HEK293 (cell line): ENCODE data around the gene ZBTB25.
"Not testable (repeated sequence)": the region's sequence is repeated elsewhere in the genome, so short reads cannot be mapped to it uniquely, and the experiment has no call there.

ENCODE experiments used
- CTCF ChIA-PET: fragments of 350-600 bp; formaldehyde crosslinking; extraction: SDS; loops from one replicate; lab custom pipeline; 2021; ENCODE audit warnings: antibody characterized with exemption; lab: Yijun Ruan, JAX
- POLR2A ChIA-PET: fragments of 300-600 bp; formaldehyde crosslinking; extraction: SDS; loops from one replicate; lab custom pipeline; 2020; ENCODE audit warnings: antibody characterized with exemption, inconsistent platforms; lab: Yijun Ruan, JAX
- H3K27ac ChIP-seq: fragments of 200-500 bp; sonication (Bioruptor generic); 2 replicates; pipeline ENCODE4 v1.5.1; 2014; ENCODE audit warnings: low read depth, low read length, control low read depth, inconsistent platforms; ENCODE audit errors: extremely low read depth
- H3K36me3 ChIP-seq, 2 experiments: fragments of 200-500 bp in 1 of 2; sonication (Bioruptor generic) in 1 of 2; 1 replicate in 1 of 2; 2 replicates in 1 of 2; pipeline ENCODE4 v1.5.1; 2014 to 2017; ENCODE audit warnings: inconsistent platforms in 2 of 2, low read length in 2 of 2; ENCODE audit not compliant: control insufficient read depth in 2 of 2, insufficient read depth in 1 of 2
- H3K4me1 ChIP-seq: fragments of 200-500 bp; sonication (Bioruptor generic); 2 replicates; pipeline ENCODE4 v1.5.1; 2014; ENCODE audit warnings: mild to moderate bottlenecking, low read length, inconsistent platforms; ENCODE audit not compliant: control insufficient read depth, insufficient read depth
- H3K4me3 ChIP-seq: 2 replicates; pipeline ENCODE4 v1.5.1; 2011; ENCODE audit warnings: low read depth, mild to moderate bottlenecking, control low read depth, low read length, moderate library complexity
- H3K9me3 ChIP-seq: fragments of 200-500 bp; sonication (Bioruptor generic); 2 replicates; pipeline ENCODE4 v1.5.1; 2014; ENCODE audit warnings: low read depth, low read length, inconsistent platforms; ENCODE audit not compliant: control insufficient read depth, insufficient read depth
- ATF2 ChIP-seq: fragments of 450-650 bp; formaldehyde crosslinking; IDR thresholded peaks from 2 replicates; pipeline ENCODE4 v1.5.1; 2016; ENCODE audit warnings: missing biosample characterization, missing genetic modification characterization, low read depth
- GFI1B ChIP-seq: fragments of 450-650 bp; formaldehyde crosslinking; IDR thresholded peaks from 2 replicates; pipeline ENCODE4 v1.5.1; 2016; ENCODE audit warnings: missing biosample characterization, missing genetic modification characterization
- HOXC10 ChIP-seq: sonication (generic); formaldehyde crosslinking; IDR thresholded peaks from 2 replicates; pipeline ENCODE4 v1.8.1; 2023; ENCODE audit warnings: mild to moderate bottlenecking, missing genetic modification reagents
- HOXD13 ChIP-seq: sonication (generic); formaldehyde crosslinking; IDR thresholded peaks from 2 replicates; pipeline ENCODE4 v1.8.0; 2022; ENCODE audit warnings: missing genetic modification reagents, borderline replicate concordance
- KLF8 ChIP-seq: fragments of 450-650 bp; formaldehyde crosslinking; IDR thresholded peaks from 2 replicates; pipeline ENCODE4 v1.5.1; 2016; ENCODE audit warnings: missing biosample characterization, missing genetic modification characterization
- MEIS1 ChIP-seq: sonication (generic); formaldehyde crosslinking; IDR thresholded peaks from 2 replicates; pipeline ENCODE4 v1.8.1; 2022; ENCODE audit warnings: missing genetic modification reagents, mild to moderate bottlenecking, borderline replicate concordance
- MYNN ChIP-seq: fragments of 450-650 bp; formaldehyde crosslinking; IDR thresholded peaks from 2 replicates; pipeline ENCODE4 v1.5.1; 2016; ENCODE audit warnings: missing biosample characterization, missing genetic modification characterization, borderline replicate concordance
- MZF1 ChIP-seq: fragments of 450-650 bp; formaldehyde crosslinking; IDR thresholded peaks from 2 replicates; pipeline ENCODE4 v1.5.1; 2017; ENCODE audit warnings: missing biosample characterization, missing genetic modification characterization, borderline replicate concordance
- ZBTB20 ChIP-seq: fragments of 450-650 bp; formaldehyde crosslinking; IDR thresholded peaks from 2 replicates; pipeline ENCODE4 v1.5.1; 2016; ENCODE audit warnings: missing biosample characterization, missing genetic modification characterization
- ZNF16 ChIP-seq: fragments of 450-650 bp; formaldehyde crosslinking; IDR thresholded peaks from 2 replicates; pipeline ENCODE4 v1.5.1; 2016; ENCODE audit warnings: low read depth, missing biosample characterization, missing genetic modification characterization
- ZNF174 ChIP-seq: fragments of 450-650 bp; formaldehyde crosslinking; IDR thresholded peaks from 2 replicates; pipeline ENCODE4 v1.5.0; 2017; ENCODE audit warnings: missing biosample characterization, mild to moderate bottlenecking, missing genetic modification characterization
- ZNF292 ChIP-seq: fragments of 450-650 bp; formaldehyde crosslinking; IDR thresholded peaks from 2 replicates; pipeline ENCODE4 v1.5.1; 2016; ENCODE audit warnings: low read depth, missing biosample characterization, missing genetic modification characterization, borderline replicate concordance
- ZNF548 ChIP-seq: fragments of 450-650 bp; formaldehyde crosslinking; IDR thresholded peaks from 2 replicates; pipeline ENCODE4 v1.5.1; 2016; ENCODE audit warnings: missing biosample characterization, missing genetic modification characterization
- ZNF660 ChIP-seq: fragments of 450-650 bp; IDR thresholded peaks from 2 replicates; pipeline ENCODE4 v1.5.1; 2018; ENCODE audit warnings: missing biosample characterization, mild to moderate bottlenecking, missing genetic modification characterization
- ZNF76 ChIP-seq: fragments of 450-650 bp; formaldehyde crosslinking; IDR thresholded peaks from 2 replicates; pipeline ENCODE4; 2016; ENCODE audit warnings: low read depth, missing biosample characterization, missing genetic modification characterization, borderline replicate concordance
- ZNF837 ChIP-seq: fragments of 450-650 bp; formaldehyde crosslinking; IDR thresholded peaks from 2 replicates; pipeline ENCODE4 v1.5.1; 2016; ENCODE audit warnings: missing biosample characterization, missing genetic modification characterization
- TF ChIP-seq, protein P1 (sequence below): fragments of 450-650 bp; formaldehyde crosslinking; conservative IDR thresholded peaks from 2 replicates; pipeline ENCODE4 v1.5.1; 2016; ENCODE audit warnings: low read depth, missing biosample characterization, missing genetic modification characterization
- TF ChIP-seq, protein P2 (sequence below): fragments of 450-650 bp; formaldehyde crosslinking; IDR thresholded peaks from 2 replicates; pipeline ENCODE4 v1.5.1; 2016; ENCODE audit warnings: missing biosample characterization, missing genetic modification characterization, low read depth

Gene ZBTB25

GRCh38 chr14:64520699-64521098 lies 17.1 kb upstream of the ZBTB25 start:
- Histone ChIP-seq H3K27ac (no peak overlapping the region), H3K36me3 (peaks cover 14 to 21% of the 10 kb centered on the region in 2 experiments)
- no peak for TF ChIP-seq MEIS1 (CRISPR knock-in tag)
- TF ChIP-seq HOXC10 (CRISPR knock-in tag) = no peak
- TF ChIP-seq ZNF660 = no peak
- TF ChIP-seq ZNF837 (tag by site-specific recombination) = no peak
- TF ChIP-seq, all 188 proteins: peak for 0
- ChIA-PET CTCF (interaction anchor here (4.7 kb wide), 1 partner anchor 10 kb away, joined by 29 read pairs; no protein-coding TSS in a partner anchor), POLR2A (interaction anchor here (0.7 kb wide), 1 partner anchor 17 kb away, joined by 3 read pairs; no protein-coding TSS in a partner anchor)
- Histone ChIP-seq H3K4me3 (no peak overlapping the region), H3K9me3 (no peaks in the 10 kb centered on the region), H3K4me1 (peaks cover 6% of the 10 kb centered on the region; the same call in 1 of the 2 replicates)

- POLR2A ChIA-PET = interaction anchor here (1.2 kb wide), 1 partner anchor 13 kb away, joined by 3 read pairs; the partner anchor contains the start of gene ZBTB1
Measured at GRCh38 chr14:64518229-64518628, 14.6 kb upstream of the ZBTB25 start.

GRCh38 chr14:64517667-64518066 lies 14.0 kb upstream of the ZBTB25 start:
- H3K27ac ChIP-seq, CTCF ChIA-PET, POLR2A ChIA-PET, H3K4me1 ChIP-seq, H3K9me3 ChIP-seq, H3K4me3 ChIP-seq: not testable (repeated sequence)
- H3K36me3 ChIP-seq = peaks cover 9 to 14% of the 10 kb centered on the region in 2 experiments

More at GRCh38 chr14:64518229-64518628, 14.6 kb upstream of the ZBTB25 start:
- H3K4me1 ChIP-seq = peaks cover 6% of the 10 kb centered on the region; the same call in 1 of the 2 replicates
- CTCF ChIA-PET = interaction anchor here (4.7 kb wide), 1 partner anchor 8 kb away, joined by 29 read pairs; no protein-coding TSS in a partner anchor
- H3K9me3 ChIP-seq = no peaks in the 10 kb centered on the region
- TF ChIP-seq ZNF548 (tag by site-specific recombination) = no peak
- no peak for TF ChIP-seq HOXD13 (CRISPR knock-in tag)
- TF ChIP-seq ZNF174 = no peak
- TF ChIP-seq, protein P1, sequence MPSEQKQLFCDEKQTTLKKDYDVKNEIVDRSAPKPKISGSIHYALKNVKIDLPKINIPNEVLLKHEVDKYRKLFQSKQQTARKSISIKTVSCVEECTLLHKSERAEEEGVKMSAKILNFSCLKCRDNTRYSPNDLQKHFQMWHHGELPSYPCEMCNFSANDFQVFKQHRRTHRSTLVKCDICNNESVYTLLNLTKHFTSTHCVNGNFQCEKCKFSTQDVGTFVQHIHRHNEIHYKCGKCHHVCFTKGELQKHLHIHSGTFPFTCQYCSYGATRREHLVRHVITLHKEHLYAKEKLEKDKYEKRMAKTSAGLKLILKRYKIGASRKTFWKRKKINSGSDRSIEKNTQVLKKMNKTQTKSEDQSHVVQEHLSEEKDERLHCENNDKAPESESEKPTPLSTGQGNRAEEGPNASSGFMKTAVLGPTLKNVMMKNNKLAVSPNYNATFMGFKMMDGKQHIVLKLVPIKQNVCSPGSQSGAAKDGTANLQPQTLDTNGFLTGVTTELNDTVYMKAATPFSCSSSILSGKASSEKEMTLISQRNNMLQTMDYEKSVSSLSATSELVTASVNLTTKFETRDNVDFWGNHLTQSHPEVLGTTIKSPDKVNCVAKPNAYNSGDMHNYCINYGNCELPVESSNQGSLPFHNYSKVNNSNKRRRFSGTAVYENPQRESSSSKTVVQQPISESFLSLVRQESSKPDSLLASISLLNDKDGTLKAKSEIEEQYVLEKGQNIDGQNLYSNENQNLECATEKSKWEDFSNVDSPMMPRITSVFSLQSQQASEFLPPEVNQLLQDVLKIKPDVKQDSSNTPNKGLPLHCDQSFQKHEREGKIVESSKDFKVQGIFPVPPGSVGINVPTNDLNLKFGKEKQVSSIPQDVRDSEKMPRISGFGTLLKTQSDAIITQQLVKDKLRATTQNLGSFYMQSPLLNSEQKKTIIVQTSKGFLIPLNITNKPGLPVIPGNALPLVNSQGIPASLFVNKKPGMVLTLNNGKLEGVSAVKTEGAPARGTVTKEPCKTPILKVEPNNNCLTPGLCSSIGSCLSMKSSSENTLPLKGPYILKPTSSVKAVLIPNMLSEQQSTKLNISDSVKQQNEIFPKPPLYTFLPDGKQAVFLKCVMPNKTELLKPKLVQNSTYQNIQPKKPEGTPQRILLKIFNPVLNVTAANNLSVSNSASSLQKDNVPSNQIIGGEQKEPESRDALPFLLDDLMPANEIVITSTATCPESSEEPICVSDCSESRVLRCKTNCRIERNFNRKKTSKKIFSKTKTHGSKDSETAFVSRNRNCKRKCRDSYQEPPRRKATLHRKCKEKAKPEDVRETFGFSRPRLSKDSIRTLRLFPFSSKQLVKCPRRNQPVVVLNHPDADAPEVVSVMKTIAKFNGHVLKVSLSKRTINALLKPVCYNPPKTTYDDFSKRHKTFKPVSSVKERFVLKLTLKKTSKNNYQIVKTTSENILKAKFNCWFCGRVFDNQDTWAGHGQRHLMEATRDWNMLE (tag by site-specific recombination) = no peak
- H3K27ac ChIP-seq = no peak overlapping the region
- H3K36me3 ChIP-seq = peaks cover 9 to 19% of the 10 kb centered on the region in 2 experiments
- no peak overlapping the region for H3K4me3 ChIP-seq

- H3K4me3 ChIP-seq = no peak overlapping the region
- ChIA-PET POLR2A (interaction anchor here (0.6 kb wide), 1 partner anchor 84 kb away, joined by 4 read pairs; no protein-coding TSS in a partner anchor), CTCF (interaction anchor here (0.6 to 1.2 kb wide), 2 partner anchors 11 to 87 kb away, joined by 3 to 6 read pairs; no protein-coding TSS in a partner anchor)
- no peak overlapping the region for H3K27ac ChIP-seq
- H3K36me3 ChIP-seq = peaks cover 4 to 7% of the 10 kb centered on the region in 2 experiments
- H3K9me3 ChIP-seq = no peaks in the 10 kb centered on the region
- H3K4me1 ChIP-seq = peaks cover 6% of the 10 kb centered on the region; the same call in 1 of the 2 replicates
- TF ChIP-seq KLF8 (tag by site-specific recombination) (no peak), ATF2 (tag by site-specific recombination) (no peak), MZF1 (tag by site-specific recombination) (no peak), MYNN (no peak), ZBTB20 (tag by site-specific recombination) (no peak), ZNF76 (tag by site-specific recombination) (no peak), ZNF292 (tag by site-specific recombination) (no peak), GFI1B (tag by site-specific recombination) (no peak), ZNF16 (no peak)
- TF ChIP-seq, protein P2, sequence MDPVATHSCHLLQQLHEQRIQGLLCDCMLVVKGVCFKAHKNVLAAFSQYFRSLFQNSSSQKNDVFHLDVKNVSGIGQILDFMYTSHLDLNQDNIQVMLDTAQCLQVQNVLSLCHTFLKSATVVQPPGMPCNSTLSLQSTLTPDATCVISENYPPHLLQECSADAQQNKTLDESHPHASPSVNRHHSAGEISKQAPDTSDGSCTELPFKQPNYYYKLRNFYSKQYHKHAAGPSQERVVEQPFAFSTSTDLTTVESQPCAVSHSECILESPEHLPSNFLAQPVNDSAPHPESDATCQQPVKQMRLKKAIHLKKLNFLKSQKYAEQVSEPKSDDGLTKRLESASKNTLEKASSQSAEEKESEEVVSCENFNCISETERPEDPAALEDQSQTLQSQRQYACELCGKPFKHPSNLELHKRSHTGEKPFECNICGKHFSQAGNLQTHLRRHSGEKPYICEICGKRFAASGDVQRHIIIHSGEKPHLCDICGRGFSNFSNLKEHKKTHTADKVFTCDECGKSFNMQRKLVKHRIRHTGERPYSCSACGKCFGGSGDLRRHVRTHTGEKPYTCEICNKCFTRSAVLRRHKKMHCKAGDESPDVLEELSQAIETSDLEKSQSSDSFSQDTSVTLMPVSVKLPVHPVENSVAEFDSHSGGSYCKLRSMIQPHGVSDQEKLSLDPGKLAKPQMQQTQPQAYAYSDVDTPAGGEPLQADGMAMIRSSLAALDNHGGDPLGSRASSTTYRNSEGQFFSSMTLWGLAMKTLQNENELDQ (tag by site-specific recombination) = no peak
Measured at GRCh38 chr14:64516969-64517368, 13.3 kb upstream of the ZBTB25 start.
